ENCODE data around the gene PAQR9.

PAQR9 gene

DNA sequence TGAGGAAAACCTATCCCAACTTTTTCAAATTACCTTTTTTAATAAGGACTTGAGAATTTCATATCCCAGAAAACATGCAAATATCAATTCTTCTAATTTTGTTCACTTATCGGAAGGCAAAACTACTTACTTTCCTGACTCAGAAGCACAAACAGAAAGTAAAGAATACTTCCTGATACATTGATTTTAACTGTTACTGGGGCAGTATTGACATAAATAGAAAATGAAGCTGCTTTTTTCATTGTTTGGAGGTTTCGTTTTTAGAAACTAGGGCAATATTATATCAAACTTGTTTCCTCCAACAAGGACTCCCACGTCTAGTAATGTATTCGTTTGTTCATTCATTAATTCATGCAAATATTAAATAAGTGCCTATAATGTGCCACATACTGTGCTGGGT, 19.1 kb downstream of the PAQR9 start:
- Histone ChIP-seq H3K36me3 (ENCODE audit: control insufficient read depth, insufficient read depth, low read length) (no peaks in the 10 kb centered on the region), H3K4me1 (ENCODE audit: control insufficient read depth, insufficient read depth, low read length) (peaks cover 7% of the 10 kb centered on the region), H3K27me3 (ENCODE audit: control insufficient read depth, insufficient read depth, low read length) (peaks cover 22% of the 10 kb centered on the region), H3K9ac (ENCODE audit: low read length) (no peak overlapping the region), H3K9me3 (ENCODE audit: control insufficient read depth, low read length) (no peaks in the 10 kb centered on the region), H3K4me3 (ENCODE audit: low read length) (no peak overlapping the region)

DNA sequence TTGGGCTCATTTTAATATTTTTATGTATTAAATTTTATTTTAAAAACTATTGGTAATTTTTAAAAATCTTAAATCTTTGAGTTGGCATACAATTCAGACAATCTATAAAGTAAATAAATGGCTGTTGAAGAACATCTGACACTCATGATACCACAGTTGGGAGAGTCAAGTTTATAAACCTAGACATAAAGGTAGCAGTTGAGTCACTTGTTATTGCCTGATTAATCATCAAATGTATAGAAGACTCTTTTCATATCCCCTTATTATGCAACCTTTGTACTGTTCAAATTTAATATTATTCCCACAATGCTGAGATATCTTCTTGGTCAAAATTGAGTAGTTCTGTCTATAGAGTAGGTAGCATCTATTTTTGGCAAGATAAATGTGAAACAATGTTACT, 19.6 kb downstream of the PAQR9 start:
- Histone ChIP-seq H3K36me3 (ENCODE audit: control insufficient read depth, insufficient read depth, low read length) (no peaks in the 10 kb centered on the region), H3K4me1 (ENCODE audit: control insufficient read depth, insufficient read depth, low read length) (peaks cover 7% of the 10 kb centered on the region), H3K27me3 (ENCODE audit: control insufficient read depth, insufficient read depth, low read length) (peaks cover 22% of the 10 kb centered on the region), H3K9me3 (ENCODE audit: control insufficient read depth, low read length) (no peaks in the 10 kb centered on the region), H3K9ac (ENCODE audit: low read length) (no peak overlapping the region), H3K4me3 (ENCODE audit: low read length) (no peak overlapping the region)

DNA sequence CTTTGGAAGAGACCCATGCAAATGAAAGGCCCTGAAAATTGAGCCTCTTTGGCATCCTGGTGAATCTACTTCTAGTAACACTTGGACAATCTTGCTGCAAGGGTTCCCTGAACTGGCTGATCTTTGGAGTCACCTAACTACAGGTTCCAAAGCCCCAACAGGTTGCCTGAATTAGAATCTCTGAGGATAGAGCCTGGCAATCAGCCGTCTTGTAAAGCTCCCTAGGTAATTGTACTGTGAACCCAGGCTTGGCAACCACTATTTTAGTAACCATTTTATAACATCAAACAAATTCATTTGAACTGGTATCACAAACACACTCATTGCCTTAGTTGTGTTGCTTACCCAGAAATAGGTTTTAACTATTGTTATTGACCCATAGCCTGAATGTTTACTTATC, 20.1 kb downstream of the PAQR9 start:
- Histone ChIP-seq H3K27me3 (ENCODE audit: control insufficient read depth, insufficient read depth, low read length) (peaks cover 22% of the 10 kb centered on the region), H3K4me1 (ENCODE audit: control insufficient read depth, insufficient read depth, low read length) (peaks cover 7% of the 10 kb centered on the region), H3K9me3 (ENCODE audit: control insufficient read depth, low read length) (no peaks in the 10 kb centered on the region), H3K9ac (ENCODE audit: low read length) (no peak overlapping the region), H3K36me3 (ENCODE audit: control insufficient read depth, insufficient read depth, low read length) (no peaks in the 10 kb centered on the region), H3K4me3 (ENCODE audit: low read length) (no peak overlapping the region)

DNA sequence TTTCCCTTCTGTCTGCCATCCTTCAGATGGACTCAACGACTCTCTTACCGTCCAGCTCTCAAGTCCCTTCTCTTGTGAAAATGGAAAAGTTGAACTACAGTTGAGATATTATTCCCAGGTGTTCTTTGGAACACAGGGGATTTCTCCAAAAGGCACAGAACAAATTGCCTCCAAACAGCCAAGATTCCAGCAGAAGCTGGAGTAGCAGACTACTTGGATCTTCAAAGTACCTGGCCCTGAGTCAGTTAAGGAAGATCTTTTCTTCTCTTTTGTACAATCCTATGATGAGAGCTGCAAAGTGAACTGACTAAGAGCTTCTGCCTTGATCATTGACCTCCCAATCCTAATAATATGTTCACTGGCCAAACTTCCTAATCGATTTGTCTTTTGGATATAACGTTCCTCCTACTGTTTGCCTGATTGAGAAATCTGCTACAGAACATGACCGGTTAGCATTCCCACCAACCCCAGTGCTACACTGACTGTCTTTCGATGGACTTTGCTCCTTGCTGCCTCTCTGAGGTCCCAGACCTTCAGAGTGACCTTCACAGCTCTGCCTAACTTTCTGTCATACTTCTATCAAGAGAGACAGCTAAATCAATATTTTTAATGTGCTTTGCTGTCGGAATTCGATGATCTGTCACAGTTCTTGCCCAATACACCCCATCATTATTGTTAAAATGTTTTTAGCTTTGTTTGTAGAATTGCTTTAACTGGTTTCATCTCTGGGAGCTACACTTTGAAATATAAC, 21.9 kb downstream of the PAQR9 start:
- Histone ChIP-seq H3K4me1 (ENCODE audit: control insufficient read depth, insufficient read depth, low read length) (no peaks in the 10 kb centered on the region), H3K36me3 (ENCODE audit: control insufficient read depth, insufficient read depth, low read length) (no peaks in the 10 kb centered on the region), H3K9me3 (ENCODE audit: control insufficient read depth, low read length) (no peaks in the 10 kb centered on the region), H3K4me3 (ENCODE audit: low read length) (no peak overlapping the region), H3K9ac (ENCODE audit: low read length) (no peak overlapping the region), H3K27me3 (ENCODE audit: control insufficient read depth, insufficient read depth, low read length) (peaks cover 6% of the 10 kb centered on the region)

DNA sequence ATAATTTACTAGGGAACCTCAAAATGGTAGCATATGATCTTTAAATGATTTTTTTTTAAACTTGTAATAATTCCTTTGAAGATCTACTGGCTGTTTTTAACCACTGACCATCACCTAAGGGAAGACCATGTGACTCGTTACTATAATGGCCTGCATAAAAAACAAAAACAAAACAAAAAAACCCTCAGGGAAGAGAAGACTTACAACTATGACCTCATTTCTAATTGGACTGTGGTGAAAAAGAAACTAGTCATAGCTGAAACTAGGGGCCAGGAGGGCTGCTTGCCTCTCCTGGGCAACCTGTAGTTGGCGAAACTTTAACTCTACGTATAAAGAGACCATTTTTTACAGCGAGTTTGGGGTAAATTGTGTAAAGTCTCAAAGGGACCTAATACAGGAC, 23.0 kb downstream of the PAQR9 start:
- Histone ChIP-seq H3K9ac (ENCODE audit: low read length) (no peak overlapping the region), H3K27me3 (ENCODE audit: control insufficient read depth, insufficient read depth, low read length) (no peaks in the 10 kb centered on the region), H3K36me3 (ENCODE audit: control insufficient read depth, insufficient read depth, low read length) (no peaks in the 10 kb centered on the region), H3K4me1 (ENCODE audit: control insufficient read depth, insufficient read depth, low read length) (no peaks in the 10 kb centered on the region), H3K9me3 (ENCODE audit: control insufficient read depth, low read length) (no peaks in the 10 kb centered on the region), H3K4me3 (ENCODE audit: low read length) (no peak overlapping the region)

DNA sequence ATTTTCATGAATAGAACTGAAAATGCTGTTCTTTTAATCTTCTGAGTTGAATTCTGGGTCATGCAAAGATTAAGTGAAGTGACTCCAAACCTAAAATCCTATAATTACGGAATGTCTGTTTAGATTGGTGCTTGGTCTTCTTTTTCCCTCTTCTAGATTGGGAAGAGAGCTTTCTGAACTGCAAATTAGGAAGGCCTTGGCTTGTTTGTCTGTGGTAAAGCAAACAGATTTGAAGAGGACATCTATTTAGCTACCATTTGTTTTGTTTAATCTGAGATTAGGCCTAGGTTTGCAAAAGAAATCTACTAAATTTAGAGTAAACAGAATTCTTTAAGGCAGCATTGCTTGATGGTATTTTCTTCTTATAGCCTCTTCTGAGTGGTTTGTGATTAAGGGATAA, 23.5 kb downstream of the PAQR9 start:
- no peak overlapping the region for H3K9ac ChIP-seq (ENCODE audit: low read length)
- no peaks in the 10 kb centered on the region for H3K9me3 ChIP-seq (ENCODE audit: control insufficient read depth, low read length)
- no peaks in the 10 kb centered on the region for H3K4me1 ChIP-seq (ENCODE audit: control insufficient read depth, insufficient read depth, low read length)
- H3K36me3 ChIP-seq (ENCODE audit: control insufficient read depth, insufficient read depth, low read length): no peaks in the 10 kb centered on the region
- H3K27me3 ChIP-seq (ENCODE audit: control insufficient read depth, insufficient read depth, low read length): no peaks in the 10 kb centered on the region
- no peak overlapping the region for H3K4me3 ChIP-seq (ENCODE audit: low read length)

DNA sequence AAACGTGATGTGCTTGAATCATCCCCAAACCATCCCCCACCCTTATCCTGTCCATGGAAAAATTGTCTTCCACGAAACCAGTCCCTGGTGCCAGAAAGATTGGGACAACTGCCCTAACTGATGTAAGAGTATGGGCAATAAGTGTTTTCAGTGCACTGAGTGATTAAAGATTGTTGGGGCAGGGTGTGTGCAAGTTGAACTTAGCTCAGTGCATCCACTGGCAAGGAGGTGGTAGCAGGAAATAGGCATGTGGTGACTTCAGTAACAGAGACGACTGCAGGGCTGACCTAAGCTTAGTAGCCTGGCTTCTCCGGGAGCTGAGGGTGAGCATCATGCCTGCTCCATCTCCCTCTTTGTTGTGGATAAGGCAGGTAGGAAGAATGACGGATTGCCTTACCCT, 27.5 kb downstream of the PAQR9 start:
- no peaks in the 10 kb centered on the region for H3K27me3 ChIP-seq (ENCODE audit: control insufficient read depth, insufficient read depth, low read length)
- no peak overlapping the region for H3K9ac ChIP-seq (ENCODE audit: low read length)
- H3K36me3 ChIP-seq (ENCODE audit: control insufficient read depth, insufficient read depth, low read length): no peaks in the 10 kb centered on the region
- H3K9me3 ChIP-seq (ENCODE audit: control insufficient read depth, low read length): no peaks in the 10 kb centered on the region
- H3K4me1 ChIP-seq (ENCODE audit: control insufficient read depth, insufficient read depth, low read length): no peaks in the 10 kb centered on the region
- H3K4me3 ChIP-seq (ENCODE audit: low read length): no peak overlapping the region

DNA sequence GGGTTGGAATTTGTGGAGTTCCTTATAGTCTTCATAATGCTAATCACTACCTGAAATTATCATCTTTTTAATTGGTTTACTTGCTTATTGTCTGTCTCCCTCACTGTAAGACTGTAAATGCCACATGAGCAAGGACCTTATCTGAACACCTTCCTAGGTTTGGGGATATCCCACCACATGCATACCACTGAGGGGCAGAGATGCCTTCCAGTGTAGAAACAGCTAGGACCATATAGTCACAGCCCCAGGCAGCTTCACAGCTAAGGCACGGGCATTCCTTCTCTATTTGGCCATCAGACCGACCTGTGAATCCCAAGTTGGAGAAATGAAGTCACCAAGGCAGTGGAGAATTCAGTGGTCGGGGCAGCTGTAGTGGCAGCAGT, 28.6 kb downstream of the PAQR9 start:
- H3K9ac ChIP-seq (ENCODE audit: low read length): no peak overlapping the region
- H3K9me3 ChIP-seq (ENCODE audit: control insufficient read depth, low read length): no peaks in the 10 kb centered on the region

DNA sequence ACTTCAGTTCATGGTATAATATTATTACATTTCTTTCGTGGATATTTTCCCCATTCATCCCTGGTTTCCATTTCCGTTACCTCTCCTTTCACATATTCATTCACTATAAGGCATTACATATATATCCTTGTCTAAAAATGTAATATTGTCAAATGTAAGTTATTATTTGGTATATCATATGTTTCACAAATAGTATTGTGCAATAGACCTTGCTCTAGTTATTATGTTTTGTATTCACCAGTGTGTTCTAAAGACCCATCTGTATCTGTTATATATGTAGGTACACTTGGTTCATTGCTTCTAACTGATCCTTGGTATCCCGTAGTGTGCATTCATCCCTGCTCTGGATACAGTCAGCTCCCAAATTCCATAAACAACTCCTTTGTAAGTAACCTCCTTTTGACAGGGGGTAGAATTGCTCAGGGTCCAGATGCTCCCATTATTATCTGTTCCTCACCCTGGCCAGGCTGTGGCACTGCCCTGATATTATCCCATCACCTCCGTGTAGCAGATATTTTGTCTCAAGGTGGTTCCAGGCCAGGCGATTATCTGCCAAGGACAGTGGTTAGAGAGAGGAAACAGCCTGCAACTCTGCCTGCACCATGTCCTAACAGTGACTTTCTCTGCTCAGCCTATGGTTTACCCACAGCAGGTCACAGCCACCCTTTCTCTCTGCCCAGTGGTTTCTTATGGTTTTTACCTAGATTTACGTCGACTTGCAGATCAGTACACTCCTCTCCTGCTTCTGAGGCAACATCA, 29.2 kb downstream of the PAQR9 start:
- no peak overlapping the region for H3K4me3 ChIP-seq (ENCODE audit: low read length)
- H3K36me3 ChIP-seq (ENCODE audit: control insufficient read depth, insufficient read depth, low read length): no peaks in the 10 kb centered on the region
- H3K9ac ChIP-seq (ENCODE audit: low read length): no peak overlapping the region
- no peaks in the 10 kb centered on the region for H3K27me3 ChIP-seq (ENCODE audit: control insufficient read depth, insufficient read depth, low read length)
- H3K4me1 ChIP-seq (ENCODE audit: control insufficient read depth, insufficient read depth, low read length): no peaks in the 10 kb centered on the region
- no peaks in the 10 kb centered on the region for H3K9me3 ChIP-seq (ENCODE audit: control insufficient read depth, low read length)

More for the DNA sequence above, 28.6 kb downstream of the PAQR9 start:
- Histone ChIP-seq H3K36me3 (ENCODE audit: control insufficient read depth, insufficient read depth, low read length) (no peaks in the 10 kb centered on the region), H3K4me3 (ENCODE audit: low read length) (no peak overlapping the region), H3K27me3 (ENCODE audit: control insufficient read depth, insufficient read depth, low read length) (no peaks in the 10 kb centered on the region), H3K4me1 (ENCODE audit: control insufficient read depth, insufficient read depth, low read length) (no peaks in the 10 kb centered on the region)

DNA sequence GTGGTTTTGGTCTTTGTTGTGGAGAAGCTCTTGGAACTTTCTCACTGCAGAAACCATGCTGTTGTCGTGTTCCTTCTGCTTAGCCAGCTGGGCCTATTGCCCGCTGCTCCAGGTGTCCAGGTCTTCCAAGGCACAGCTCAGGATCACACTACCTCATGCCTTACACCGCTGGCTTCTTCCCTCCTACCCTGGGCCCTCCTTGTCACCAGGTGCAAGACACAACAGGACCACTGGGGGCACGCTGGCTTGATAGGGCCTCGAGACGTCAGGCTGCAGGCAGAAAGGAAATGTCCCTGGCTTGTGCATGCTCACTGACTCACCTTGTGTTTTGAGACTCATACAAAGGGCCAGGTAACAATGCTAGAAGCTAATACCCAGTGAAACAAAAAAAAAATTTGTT, 32.3 kb downstream of the PAQR9 start:
- Histone ChIP-seq H3K27me3 (ENCODE audit: control insufficient read depth, insufficient read depth, low read length) (no peaks in the 10 kb centered on the region), H3K9me3 (ENCODE audit: control insufficient read depth, low read length) (no peaks in the 10 kb centered on the region), H3K9ac (ENCODE audit: low read length) (no peak overlapping the region), H3K4me1 (ENCODE audit: control insufficient read depth, insufficient read depth, low read length) (no peaks in the 10 kb centered on the region), H3K36me3 (ENCODE audit: control insufficient read depth, insufficient read depth, low read length) (no peaks in the 10 kb centered on the region), H3K4me3 (ENCODE audit: low read length) (no peak overlapping the region)

DNA sequence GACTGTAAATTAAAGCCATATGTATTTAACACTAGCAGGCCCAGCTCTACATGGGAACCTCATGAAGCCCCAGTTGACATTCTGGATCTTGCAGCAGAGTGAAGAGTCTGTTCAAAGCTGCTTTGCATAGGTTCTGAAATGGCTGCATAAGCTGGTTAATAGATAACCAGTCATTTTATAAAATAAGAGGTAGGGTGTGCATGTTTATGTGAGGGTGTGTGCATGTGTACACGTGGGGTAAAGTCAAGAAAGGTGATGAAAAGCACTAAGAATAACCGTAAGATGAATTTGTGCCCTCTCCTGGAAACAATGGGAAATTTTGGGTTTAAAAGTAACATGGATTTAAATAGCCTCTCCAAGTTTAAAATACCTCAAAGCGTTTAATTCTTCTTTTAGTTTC, 33.0 kb downstream of the PAQR9 start:
- Histone ChIP-seq H3K27me3 (ENCODE audit: control insufficient read depth, insufficient read depth, low read length) (no peaks in the 10 kb centered on the region), H3K36me3 (ENCODE audit: control insufficient read depth, insufficient read depth, low read length) (no peaks in the 10 kb centered on the region), H3K4me1 (ENCODE audit: control insufficient read depth, insufficient read depth, low read length) (no peaks in the 10 kb centered on the region), H3K9me3 (ENCODE audit: control insufficient read depth, low read length) (no peaks in the 10 kb centered on the region), H3K9ac (ENCODE audit: low read length) (no peak overlapping the region), H3K4me3 (ENCODE audit: low read length) (no peak overlapping the region)

DNA sequence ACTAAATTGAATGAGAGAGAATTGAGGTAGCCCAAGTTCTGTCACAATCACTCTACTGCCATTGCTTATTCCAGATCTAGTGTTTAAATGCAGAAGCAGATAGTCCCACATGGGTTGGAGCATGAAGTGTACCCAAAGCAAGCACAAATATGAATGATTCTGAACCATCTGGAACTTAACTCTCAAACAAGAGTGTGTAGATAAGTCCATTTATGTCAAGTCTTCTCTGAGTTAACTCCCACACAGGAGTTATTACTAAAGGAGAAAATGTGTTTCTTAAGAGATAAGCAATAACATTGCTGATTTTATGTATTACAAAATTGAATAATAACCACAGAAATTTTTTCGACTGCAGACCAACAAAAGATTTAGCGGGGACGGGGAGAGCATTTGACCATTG, 33.6 kb downstream of the PAQR9 start:
- Histone ChIP-seq H3K4me1 (ENCODE audit: control insufficient read depth, insufficient read depth, low read length) (no peaks in the 10 kb centered on the region), H3K27me3 (ENCODE audit: control insufficient read depth, insufficient read depth, low read length) (no peaks in the 10 kb centered on the region), H3K9ac (ENCODE audit: low read length) (no peak overlapping the region), H3K4me3 (ENCODE audit: low read length) (no peak overlapping the region), H3K36me3 (ENCODE audit: control insufficient read depth, insufficient read depth, low read length) (no peaks in the 10 kb centered on the region), H3K9me3 (ENCODE audit: control insufficient read depth, low read length) (no peaks in the 10 kb centered on the region)

Measured in mucosa of stomach (tissue), 1 donor.